Panc1 (cell line): ENCODE results near the gene NR6A1. TPM values are rescaled to one million over a fixed set of nuclear protein-coding genes. Genes with fewer than 3 reads are reported as not detected.
A peak's percentile ranks its signal among the peaks of the same experiment; 100 is the strongest.

Experiments
- ATAC-seq: fragments of 200-7000 bp; cut with Tn5 transposase; 2 replicates; pipeline ENCODE4 v1.9.1; 2020; ENCODE audit warnings: mild to moderate bottlenecking, moderate library complexity
- BruUV-seq: library from RNA; stranded (reverse); fragments of 400-500 nt; replicated peaks from 2 replicates; lab custom pipeline; 2021; lab: Mats Ljungman, UMichigan
- CTCF ChIA-PET: fragments of 300-600 bp; sonication (Branson Sonifier 250); formaldehyde crosslinking; loops from one replicate; lab custom pipeline; 2022; ENCODE audit warnings: antibody characterized with exemption; lab: Charles Lee
- POLR2A ChIA-PET: fragments of 300-600 bp; sonication (Branson Sonifier 250); formaldehyde crosslinking; loops from one replicate; lab custom pipeline; 2022; ENCODE audit warnings: antibody characterized with exemption; lab: Charles Lee
- DNase-seq: peaks from one replicate; pipeline ENCODE4 v3.0.0-alpha.2; 2010; ENCODE audit warnings: low read depth, low spot score
- H3K27ac ChIP-seq: 2 replicates; pipeline ENCODE4 v1.5.1; 2011; ENCODE audit warnings: mild to moderate bottlenecking, low read length, inconsistent platforms
- H3K27me3 ChIP-seq: fragments of 200-500 bp; sonication (Bioruptor generic); 2 replicates; pipeline ENCODE4 v1.6.0; 2014; ENCODE audit warnings: low read length, inconsistent platforms; ENCODE audit not compliant: control insufficient read depth, insufficient read depth
- H3K36me3 ChIP-seq: fragments of 200-500 bp; sonication (Bioruptor generic); 2 replicates; pipeline ENCODE4 v1.5.1; 2014; ENCODE audit warnings: inconsistent platforms, mild to moderate bottlenecking, low read length, moderate library complexity; ENCODE audit not compliant: control insufficient read depth, insufficient read depth
- H3K4me1 ChIP-seq: 2 replicates; pipeline ENCODE4 v1.5.1; 2011; ENCODE audit warnings: inconsistent platforms, mild to moderate bottlenecking, low read length, moderate library complexity; ENCODE audit not compliant: control insufficient read depth, insufficient read depth
- H3K4me3 ChIP-seq, 2 experiments: 2 replicates each; pipeline ENCODE4 v1.5.1; 2011 to 2012; ENCODE audit warnings: low read depth in 2 of 2, low read length in 2 of 2, mild to moderate bottlenecking in 2 of 2, inconsistent platforms in 1 of 2, moderate library complexity in 1 of 2
- H3K9me3 ChIP-seq: fragments of 200-500 bp; sonication (Bioruptor generic); 2 replicates; pipeline ENCODE4 v1.5.1; 2014; ENCODE audit warnings: low read depth, mild to moderate bottlenecking, inconsistent platforms, low read length, moderate library complexity; ENCODE audit not compliant: control insufficient read depth, insufficient read depth
- CTCF ChIP-seq: fragments of 450-650 bp; IDR thresholded peaks from 2 replicates; pipeline ENCODE4 v1.5.1; 2017; ENCODE audit warnings: mild to moderate bottlenecking
- POLR2AphosphoS5 ChIP-seq: IDR thresholded peaks from 2 replicates; pipeline ENCODE4 v1.6.1; 2012; ENCODE audit warnings: mild to moderate bottlenecking, low read depth, low read length, moderate library complexity
- REST ChIP-seq, 2 experiments: IDR thresholded peaks; 2 replicates each; pipeline ENCODE4 v1.6.1; 2011 to 2012; ENCODE audit warnings: low read depth in 2 of 2, control low read depth in 1 of 2, low read length in 1 of 2, mild to moderate bottlenecking in 1 of 2, moderate library complexity in 1 of 2; ENCODE audit not compliant: insufficient read depth in 1 of 2
- SIN3A ChIP-seq: IDR thresholded peaks from 2 replicates; pipeline ENCODE4 v1.6.1; 2012; ENCODE audit warnings: low read depth, mild to moderate bottlenecking, low read length, moderate library complexity, borderline replicate concordance; ENCODE audit not compliant: insufficient read depth
- TCF7L2 ChIP-seq: IDR thresholded peaks from 2 replicates; pipeline ENCODE4 v1.6.1; 2011; ENCODE audit warnings: mild to moderate bottlenecking, low read depth, low read length, inconsistent platforms
- in situ Hi-C: cut with HindIII; loops from 2 replicates; pipeline ENCODE4 v1.10.0; 2016; ENCODE audit warnings: low sequenced_read_pairs, low pct_unique_long_range_greater_than_20kb
- intact Hi-C: fragments of 100-400 bp; cut with micrococcal nuclease; formaldehyde crosslinking; loops from one replicate; pipeline ENCODE4 v1.10.0; 2022; ENCODE audit not compliant: unreplicated experiment
- total RNA-seq: library from RNA; stranded (reverse); gene quantifications from one replicate; pipeline ENCODE4 v1.2.1, GENCODE V29; 2021; ENCODE audit not compliant: unreplicated experiment

The NR6A1 gene
- total RNA-seq, 1 experiment from 2014 or later: 7.6 TPM

GRCh38 chr9:124710766-124711165 lies 60.3 kb downstream of the NR6A1 start:
- TSS peak; percentile 16 for BruUV-seq
- POLR2A ChIA-PET: no interaction called here

GRCh38 chr9:124709292-124709690 lies 61.8 kb downstream of the NR6A1 start:
- no TSS peak for BruUV-seq
- in situ Hi-C loops (no loop called here), intact Hi-C loops (no loop called here)

More at GRCh38 chr9:124710766-124711165, 60.3 kb downstream of the NR6A1 start:
- Histone ChIP-seq H3K4me1 (peaks cover 24% of the 10 kb centered on the region), H3K27ac (no peak overlapping the region), H3K4me3 (no peak overlapping the region), H3K36me3 (no peaks in the 10 kb centered on the region), H3K27me3 (no peaks in the 10 kb centered on the region), H3K9me3 (no peaks in the 10 kb centered on the region)
- DNase-seq: no peak
- CTCF ChIA-PET: interaction anchor here (0.6 to 0.9 kb wide), 2 partner anchors 94 to 159 kb away, joined by 6 to 7 read pairs; no protein-coding TSS in a partner anchor
- no peak for TF ChIP-seq TCF7L2
- no peak for TF ChIP-seq POLR2AphosphoS5
- in situ Hi-C loops: no loop called here
- intact Hi-C loops: loop anchor here (2.0 kb wide), 2 partner anchors 94 to 160 kb away; no protein-coding TSS in a partner anchor
- ATAC-seq: no peak

More at GRCh38 chr9:124709292-124709690, 61.8 kb downstream of the NR6A1 start:
- Histone ChIP-seq H3K9me3 (no peaks in the 10 kb centered on the region), H3K36me3 (no peaks in the 10 kb centered on the region), H3K27ac (peak overlapping the region; percentile 59; the same call in 1 of the 2 replicates), H3K4me3 (no peak overlapping the region), H3K27me3 (no peaks in the 10 kb centered on the region), H3K4me1 (peaks cover 24% of the 10 kb centered on the region)
- DNase-seq: no peak
- TF ChIP-seq POLR2AphosphoS5 (no peak), REST (IDR thresholded peaks at IDR 0.05; ENCODE audit: insufficient read depth in 1 of 2, low read depth in 2 of 2, low read length in 1 of 2) (no peak), CTCF (no peak), SIN3A (no peak), TCF7L2 (no peak)
- ATAC-seq: no peak
- ChIA-PET CTCF (interaction anchor here (1.1 kb wide), 1 partner anchor 92 kb away, joined by 3 read pairs; no protein-coding TSS in a partner anchor), POLR2A (no interaction called here)
